H1 (cell line): ENCODE measurements around the gene CALU. TPM values are rescaled to one million over a fixed set of nuclear protein-coding genes. Genes with fewer than 3 reads are reported as not detected.

Experiments
- CTCF ChIA-PET: fragments of 300-600 bp; sonication (Branson Sonifier 250); formaldehyde crosslinking; loops from one replicate; lab custom pipeline; 2021; ENCODE audit not compliant: partially characterized antibody; lab: Charles Lee
- POLR2A ChIA-PET: fragments of 300-600 bp; sonication (Branson Sonifier 250); formaldehyde crosslinking; loops from one replicate; lab custom pipeline; 2021; ENCODE audit warnings: inconsistent platforms; ENCODE audit not compliant: partially characterized antibody; lab: Charles Lee
- DNase-seq, 2 experiments: peaks; one replicate each; pipeline versions ENCODE4 v3.0.0 to v3.0.0-alpha.2; 2010 to 2022; ENCODE audit warnings: low spot score in 2 of 2, low read depth in 1 of 2, mixed read lengths in 1 of 2
- FAIRE-seq: peaks from 2 replicates; lab custom pipeline; 2011; peaks lifted over from hg19 to GRCh38; lab: Jason Lieb, UNC
- H2AFZ ChIP-seq: 2 replicates; pipeline ENCODE4 v1.8.1; 2012; ENCODE audit warnings: low read length, inconsistent platforms
- H2AK5ac ChIP-seq: 2 replicates; pipeline ENCODE4 v1.6.1; 2013; ENCODE audit warnings: low read depth, low read length
- H2BK120ac ChIP-seq: replicated peaks from 2 replicates; pipeline ENCODE3; 2013; ENCODE audit warnings: low read depth, low read length, inconsistent platforms
- H2BK12ac ChIP-seq: 2 replicates; pipeline ENCODE4 v1.6.1; 2013; ENCODE audit warnings: low read depth, low read length
- H2BK15ac ChIP-seq: 2 replicates; pipeline ENCODE4 v1.6.1; 2013; ENCODE audit warnings: low read length
- H2BK20ac ChIP-seq: 2 replicates; pipeline ENCODE4 v1.6.1; 2013; ENCODE audit warnings: low read length
- H2BK5ac ChIP-seq: 2 replicates; pipeline ENCODE4 v1.6.1; 2013; ENCODE audit warnings: low read depth, low read length
- H3K14ac ChIP-seq: 2 replicates; pipeline ENCODE4 v1.6.1; 2013; ENCODE audit warnings: inconsistent platforms; ENCODE audit not compliant: insufficient read length
- H3K18ac ChIP-seq: 2 replicates; pipeline ENCODE4 v1.6.1; 2013; ENCODE audit warnings: low read length; ENCODE audit errors: extremely low read depth
- H3K23ac ChIP-seq: 2 replicates; pipeline ENCODE4 v1.6.1; 2013; ENCODE audit warnings: inconsistent platforms; ENCODE audit not compliant: insufficient read length
- H3K23me2 ChIP-seq: 2 replicates; pipeline ENCODE4 v1.6.1; 2013; ENCODE audit warnings: low read depth, low read length
- H3K27ac ChIP-seq: 2 replicates; pipeline ENCODE4 v1.6.1; 2011; ENCODE audit warnings: low read depth, low read length, inconsistent platforms
- H3K27me3 ChIP-seq, 4 experiments: replicated peaks in 1 of 4; 1 replicate in 1 of 4; 2 replicates in 3 of 4; pipeline versions ENCODE4 v1.6.1 to v1.8.1; 2011 to 2013; ENCODE audit warnings: low read length in 3 of 4, mild to moderate bottlenecking in 3 of 4, inconsistent platforms in 2 of 4, mixed read lengths in 2 of 4, moderate library complexity in 1 of 4; ENCODE audit not compliant: control insufficient read depth in 3 of 4, insufficient read depth in 3 of 4; ENCODE audit errors: extremely low read depth in 1 of 4
- H3K36me3 ChIP-seq, 4 experiments: 2 replicates each; pipeline versions ENCODE4 v1.6.1 to v1.8.1; 2011 to 2013; ENCODE audit warnings: mild to moderate bottlenecking in 4 of 4, low read length in 3 of 4, moderate library complexity in 2 of 4, control low read depth in 1 of 4, inconsistent platforms in 1 of 4; ENCODE audit not compliant: insufficient read depth in 4 of 4, control insufficient read depth in 2 of 4
- H3K4ac ChIP-seq: replicated peaks from 2 replicates; pipeline ENCODE3; 2013; ENCODE audit warnings: low read length, low read depth, mixed read lengths, inconsistent platforms; ENCODE audit not compliant: insufficient read length
- H3K4me1 ChIP-seq, 4 experiments: replicated peaks in 1 of 4; 1 replicate in 1 of 4; 2 replicates in 3 of 4; pipeline versions ENCODE4 v1.6.1 to v1.8.1; 2011 to 2013; ENCODE audit warnings: low read length in 3 of 4, inconsistent platforms in 2 of 4, mixed read lengths in 1 of 4; ENCODE audit not compliant: insufficient read depth in 4 of 4, control insufficient read depth in 3 of 4
- H3K4me2 ChIP-seq, 2 experiments: 2 replicates each; pipeline versions ENCODE4 v1.6.1 to v1.8.1; 2011 to 2013; ENCODE audit warnings: low read depth in 2 of 2, low read length in 2 of 2, control low read depth in 1 of 2, inconsistent platforms in 1 of 2, mild to moderate bottlenecking in 1 of 2; ENCODE audit not compliant: insufficient read depth in 1 of 2
- H3K4me3 ChIP-seq, 4 experiments: fragments of 200-600, 300-600 bp in 1 of 4; sonication (generic), shearing (Covaris generic), sonication (Bioruptor Twin) in 1 of 4; 2 replicates each; pipeline versions ENCODE4 v1.5.1 to v1.8.1; 2011 to 2016; ENCODE audit warnings: low read length in 4 of 4, low read depth in 3 of 4, control low read depth in 2 of 4, inconsistent platforms in 2 of 4, mild to moderate bottlenecking in 2 of 4, mixed read lengths in 1 of 4, moderate library complexity in 1 of 4; ENCODE audit not compliant: insufficient read depth in 2 of 4; ENCODE audit errors: extremely low read depth in 1 of 4
- H3K56ac ChIP-seq: replicated peaks from 2 replicates; pipeline ENCODE3; 2013; ENCODE audit warnings: low read depth, mild to moderate bottlenecking, mixed read lengths, low read length, inconsistent platforms; ENCODE audit not compliant: insufficient read length
- H3K79me1 ChIP-seq: 2 replicates; pipeline ENCODE4 v1.6.1; 2013; ENCODE audit warnings: low read depth, low read length, control low read depth
- H3K79me2 ChIP-seq, 2 experiments: 2 replicates each; pipeline versions ENCODE4 v1.6.1 to v1.8.1; 2012 to 2013; ENCODE audit warnings: low read length in 2 of 2, mild to moderate bottlenecking in 2 of 2, inconsistent platforms in 1 of 2; ENCODE audit not compliant: insufficient read depth in 2 of 2, control insufficient read depth in 1 of 2
- H3K9ac ChIP-seq, 4 experiments: replicated peaks in 1 of 4; 1 replicate in 1 of 4; 2 replicates in 3 of 4; pipeline versions ENCODE4 v1.6.1 to v1.8.1; 2011 to 2013; ENCODE audit warnings: low read depth in 3 of 4, low read length in 3 of 4, control low read depth in 2 of 4, mild to moderate bottlenecking in 2 of 4, moderate library complexity in 2 of 4, inconsistent platforms in 1 of 4; ENCODE audit errors: extremely low read depth in 1 of 4
- H3K9me3 ChIP-seq, 2 experiments: 2 replicates each; pipeline versions ENCODE4 v1.6.1 to v1.8.1; 2012 to 2013; ENCODE audit warnings: mild to moderate bottlenecking in 2 of 2, moderate library complexity in 2 of 2, control low read depth in 1 of 2, inconsistent platforms in 1 of 2, low read depth in 1 of 2, low read length in 1 of 2, mixed read lengths in 1 of 2; ENCODE audit not compliant: insufficient read depth in 2 of 2
- H4K20me1 ChIP-seq, 2 experiments: replicated peaks in 1 of 2; 2 replicates each; pipeline versions ENCODE3 to v1.8.1; 2011 to 2013; ENCODE audit warnings: inconsistent platforms in 2 of 2, low read length in 2 of 2, mild to moderate bottlenecking in 1 of 2; ENCODE audit not compliant: insufficient read depth in 2 of 2, control insufficient read depth in 1 of 2
- H4K5ac ChIP-seq: 2 replicates; pipeline ENCODE4 v1.6.1; 2013; ENCODE audit warnings: low read length, low read depth, mixed read lengths, inconsistent platforms; ENCODE audit not compliant: insufficient read length
- H4K8ac ChIP-seq: 2 replicates; pipeline ENCODE4 v1.8.0; 2013; ENCODE audit warnings: mild to moderate bottlenecking, moderate library complexity, low read length, inconsistent platforms; ENCODE audit not compliant: insufficient read depth; ENCODE audit errors: extremely low read depth
- H4K91ac ChIP-seq: replicated peaks from 2 replicates; pipeline ENCODE3; 2013; ENCODE audit warnings: low read length, mixed read lengths, inconsistent platforms; ENCODE audit not compliant: insufficient read length
- WGBS, 2 experiments: shearing (Covaris generic) in 1 of 2; methylation state at CpG; one replicate each; pipeline versions ENCODE4 v1.1.6 to v1.1.7; 2013 to 2015; ENCODE audit warnings: low lambda C conversion rate in 2 of 2, mixed read lengths in 2 of 2, inconsistent platforms in 1 of 2, low coverage in 1 of 2, missing lambda C conversion rate in 1 of 2; ENCODE audit not compliant: insufficient replicate concordance in 2 of 2, insufficient coverage in 1 of 2, insufficient read length in 1 of 2; ENCODE audit errors: extremely low coverage in 1 of 2, missing lambda C conversion rate in 1 of 2; 5-methylcytosine and 5-hydroxymethylcytosine counted together
- polyA plus RNA-seq, 7 experiments: library from polyadenylated mRNA; depleted of rRNA in 3 of 7; stranded (reverse) in 5 of 7; unstranded in 2 of 7; fragments of >200 nt in 5 of 7; fragments of 200-250 nt in 2 of 7; gene quantifications; 1 replicate in 5 of 7; 2 replicates in 1 of 7; 4 replicates in 1 of 7; pipeline versions ENCODE4 v1.2.1 to v1.2.3, GENCODE V29; 2011 to 2013; ENCODE audit warnings: missing spikeins in 2 of 7, mixed read lengths in 2 of 7
- total RNA-seq: library from RNA; stranded (reverse); fragmentation: NEBNext Ultra II Directional; extraction: Animal tissue kit (Norgen Biotek cat#: 25700); gene quantifications from 2 replicates; pipeline ENCODE4 v1.2.1, GENCODE V29; 2021

CALU gene
- total and polyA plus RNA-seq, 2 of the 8 experiments (the other 6 are each of a cell fraction or from before 2014, with no cell fraction given): 67.2 to 170 TPM

DNA sequence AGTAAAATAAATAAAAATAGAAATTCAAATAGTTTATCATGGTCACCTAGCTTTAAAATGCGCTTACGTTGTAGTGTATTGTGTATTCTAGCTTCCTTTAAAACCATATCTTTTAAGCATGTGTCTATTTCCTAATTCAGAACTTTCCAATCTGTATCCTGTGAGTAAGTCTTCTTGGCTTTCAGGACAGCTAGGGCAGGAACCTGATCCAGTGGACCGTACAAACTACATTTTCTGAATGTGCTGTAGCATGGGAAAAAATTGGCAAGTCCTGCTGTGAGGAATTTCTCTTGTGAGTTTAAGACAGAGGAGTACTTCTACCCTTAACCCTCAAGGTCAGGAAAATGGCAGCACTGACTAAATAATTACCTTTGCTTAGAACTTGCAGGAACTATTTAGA lies 24.4 kb downstream of the CALU start:
- Histone ChIP-seq H4K5ac (no peak overlapping the region), H3K4me3 (no peak overlapping the region), H3K4me2 (no peak overlapping the region), H3K9me3 (no peaks in the 10 kb centered on the region), H3K36me3 (peaks cover 16 to 82% (median 43%) of the 10 kb centered on the region in 4 experiments), H3K9ac (no peak overlapping the region), H2BK12ac (no peak overlapping the region), H3K4ac (no peak overlapping the region), H3K79me1 (no peaks in the 10 kb centered on the region), H3K23ac (no peak overlapping the region), H2BK20ac (no peak overlapping the region), H2AFZ (no peak overlapping the region), H4K8ac (no peak overlapping the region), H4K20me1 (peaks cover 0 to 5% of the 10 kb centered on the region in 2 experiments), H3K56ac (no peak overlapping the region), H3K27ac (no peak overlapping the region), H2AK5ac (no peak overlapping the region), H3K4me1 (no peaks in the 10 kb centered on the region), H2BK120ac (no peak overlapping the region), H3K79me2 (no peaks in the 10 kb centered on the region), H4K91ac (no peak overlapping the region), H2BK15ac (no peak overlapping the region), H3K14ac (no peak overlapping the region), H2BK5ac (no peak overlapping the region), H3K18ac (no peak overlapping the region), H3K23me2 (no peaks in the 10 kb centered on the region), H3K27me3 (no peaks in the 10 kb centered on the region)
- FAIRE-seq (no peak), DNase-seq (no peak)
- CTCF ChIA-PET: no interaction called here
- POLR2A ChIA-PET: no interaction called here
- 97% methylated on average over 3 of the region's 3 CpGs; no CpG with 5 or more reads in 1 of the 2 experiments for WGBS, 2 experiments
